H1 (cell line): Measurements from ENCODE around the gene P2RY13. TPM values are rescaled to one million over a fixed set of nuclear protein-coding genes. Genes with fewer than 3 reads are reported as not detected.

Experiments used
- CTCF ChIA-PET: fragments of 300-600 bp; sonication (Branson Sonifier 250); formaldehyde crosslinking; loops from one replicate; lab custom pipeline; 2021; ENCODE audit not compliant: partially characterized antibody; lab: Charles Lee
- POLR2A ChIA-PET: fragments of 300-600 bp; sonication (Branson Sonifier 250); formaldehyde crosslinking; loops from one replicate; lab custom pipeline; 2021; ENCODE audit warnings: inconsistent platforms; ENCODE audit not compliant: partially characterized antibody; lab: Charles Lee
- DNase-seq, 2 experiments: peaks; one replicate each; pipeline versions ENCODE4 v3.0.0 to v3.0.0-alpha.2; 2010 to 2022; ENCODE audit warnings: low spot score in 2 of 2, low read depth in 1 of 2, mixed read lengths in 1 of 2
- FAIRE-seq: peaks from 2 replicates; lab custom pipeline; 2011; peaks lifted over from hg19 to GRCh38; lab: Jason Lieb, UNC
- H2AFZ ChIP-seq: 2 replicates; pipeline ENCODE4 v1.8.1; 2012; ENCODE audit warnings: low read length, inconsistent platforms
- H2AK5ac ChIP-seq: 2 replicates; pipeline ENCODE4 v1.6.1; 2013; ENCODE audit warnings: low read depth, low read length
- H2BK120ac ChIP-seq: replicated peaks from 2 replicates; pipeline ENCODE3; 2013; ENCODE audit warnings: low read depth, low read length, inconsistent platforms
- H2BK12ac ChIP-seq: 2 replicates; pipeline ENCODE4 v1.6.1; 2013; ENCODE audit warnings: low read depth, low read length
- H2BK15ac ChIP-seq: 2 replicates; pipeline ENCODE4 v1.6.1; 2013; ENCODE audit warnings: low read length
- H2BK20ac ChIP-seq: 2 replicates; pipeline ENCODE4 v1.6.1; 2013; ENCODE audit warnings: low read length
- H2BK5ac ChIP-seq: 2 replicates; pipeline ENCODE4 v1.6.1; 2013; ENCODE audit warnings: low read depth, low read length
- H3K14ac ChIP-seq: 2 replicates; pipeline ENCODE4 v1.6.1; 2013; ENCODE audit warnings: inconsistent platforms; ENCODE audit not compliant: insufficient read length
- H3K18ac ChIP-seq: 2 replicates; pipeline ENCODE4 v1.6.1; 2013; ENCODE audit warnings: low read length; ENCODE audit errors: extremely low read depth
- H3K23ac ChIP-seq: 2 replicates; pipeline ENCODE4 v1.6.1; 2013; ENCODE audit warnings: inconsistent platforms; ENCODE audit not compliant: insufficient read length
- H3K23me2 ChIP-seq: 2 replicates; pipeline ENCODE4 v1.6.1; 2013; ENCODE audit warnings: low read depth, low read length
- H3K27ac ChIP-seq: 2 replicates; pipeline ENCODE4 v1.6.1; 2011; ENCODE audit warnings: low read depth, low read length, inconsistent platforms
- H3K27me3 ChIP-seq, 4 experiments: replicated peaks in 1 of 4; 1 replicate in 1 of 4; 2 replicates in 3 of 4; pipeline versions ENCODE4 v1.6.1 to v1.8.1; 2011 to 2013; ENCODE audit warnings: low read length in 3 of 4, mild to moderate bottlenecking in 3 of 4, inconsistent platforms in 2 of 4, mixed read lengths in 2 of 4, moderate library complexity in 1 of 4; ENCODE audit not compliant: control insufficient read depth in 3 of 4, insufficient read depth in 3 of 4; ENCODE audit errors: extremely low read depth in 1 of 4
- H3K36me3 ChIP-seq, 4 experiments: 2 replicates each; pipeline versions ENCODE4 v1.6.1 to v1.8.1; 2011 to 2013; ENCODE audit warnings: mild to moderate bottlenecking in 4 of 4, low read length in 3 of 4, moderate library complexity in 2 of 4, control low read depth in 1 of 4, inconsistent platforms in 1 of 4; ENCODE audit not compliant: insufficient read depth in 4 of 4, control insufficient read depth in 2 of 4
- H3K4ac ChIP-seq: replicated peaks from 2 replicates; pipeline ENCODE3; 2013; ENCODE audit warnings: low read length, low read depth, mixed read lengths, inconsistent platforms; ENCODE audit not compliant: insufficient read length
- H3K4me1 ChIP-seq, 4 experiments: replicated peaks in 1 of 4; 1 replicate in 1 of 4; 2 replicates in 3 of 4; pipeline versions ENCODE4 v1.6.1 to v1.8.1; 2011 to 2013; ENCODE audit warnings: low read length in 3 of 4, inconsistent platforms in 2 of 4, mixed read lengths in 1 of 4; ENCODE audit not compliant: insufficient read depth in 4 of 4, control insufficient read depth in 3 of 4
- H3K4me2 ChIP-seq, 2 experiments: 2 replicates each; pipeline versions ENCODE4 v1.6.1 to v1.8.1; 2011 to 2013; ENCODE audit warnings: low read depth in 2 of 2, low read length in 2 of 2, control low read depth in 1 of 2, inconsistent platforms in 1 of 2, mild to moderate bottlenecking in 1 of 2; ENCODE audit not compliant: insufficient read depth in 1 of 2
- H3K4me3 ChIP-seq, 4 experiments: fragments of 200-600, 300-600 bp in 1 of 4; sonication (generic), shearing (Covaris generic), sonication (Bioruptor Twin) in 1 of 4; 2 replicates each; pipeline versions ENCODE4 v1.5.1 to v1.8.1; 2011 to 2016; ENCODE audit warnings: low read length in 4 of 4, low read depth in 3 of 4, control low read depth in 2 of 4, inconsistent platforms in 2 of 4, mild to moderate bottlenecking in 2 of 4, mixed read lengths in 1 of 4, moderate library complexity in 1 of 4; ENCODE audit not compliant: insufficient read depth in 2 of 4; ENCODE audit errors: extremely low read depth in 1 of 4
- H3K56ac ChIP-seq: replicated peaks from 2 replicates; pipeline ENCODE3; 2013; ENCODE audit warnings: low read depth, mild to moderate bottlenecking, mixed read lengths, low read length, inconsistent platforms; ENCODE audit not compliant: insufficient read length
- H3K79me1 ChIP-seq: 2 replicates; pipeline ENCODE4 v1.6.1; 2013; ENCODE audit warnings: low read depth, low read length, control low read depth
- H3K79me2 ChIP-seq, 2 experiments: 2 replicates each; pipeline versions ENCODE4 v1.6.1 to v1.8.1; 2012 to 2013; ENCODE audit warnings: low read length in 2 of 2, mild to moderate bottlenecking in 2 of 2, inconsistent platforms in 1 of 2; ENCODE audit not compliant: insufficient read depth in 2 of 2, control insufficient read depth in 1 of 2
- H3K9ac ChIP-seq, 4 experiments: replicated peaks in 1 of 4; 1 replicate in 1 of 4; 2 replicates in 3 of 4; pipeline versions ENCODE4 v1.6.1 to v1.8.1; 2011 to 2013; ENCODE audit warnings: low read depth in 3 of 4, low read length in 3 of 4, control low read depth in 2 of 4, mild to moderate bottlenecking in 2 of 4, moderate library complexity in 2 of 4, inconsistent platforms in 1 of 4; ENCODE audit errors: extremely low read depth in 1 of 4
- H3K9me3 ChIP-seq, 2 experiments: 2 replicates each; pipeline versions ENCODE4 v1.6.1 to v1.8.1; 2012 to 2013; ENCODE audit warnings: mild to moderate bottlenecking in 2 of 2, moderate library complexity in 2 of 2, control low read depth in 1 of 2, inconsistent platforms in 1 of 2, low read depth in 1 of 2, low read length in 1 of 2, mixed read lengths in 1 of 2; ENCODE audit not compliant: insufficient read depth in 2 of 2
- H4K20me1 ChIP-seq, 2 experiments: replicated peaks in 1 of 2; 2 replicates each; pipeline versions ENCODE3 to v1.8.1; 2011 to 2013; ENCODE audit warnings: inconsistent platforms in 2 of 2, low read length in 2 of 2, mild to moderate bottlenecking in 1 of 2; ENCODE audit not compliant: insufficient read depth in 2 of 2, control insufficient read depth in 1 of 2
- H4K5ac ChIP-seq: 2 replicates; pipeline ENCODE4 v1.6.1; 2013; ENCODE audit warnings: low read length, low read depth, mixed read lengths, inconsistent platforms; ENCODE audit not compliant: insufficient read length
- H4K8ac ChIP-seq: 2 replicates; pipeline ENCODE4 v1.8.0; 2013; ENCODE audit warnings: mild to moderate bottlenecking, moderate library complexity, low read length, inconsistent platforms; ENCODE audit not compliant: insufficient read depth; ENCODE audit errors: extremely low read depth
- H4K91ac ChIP-seq: replicated peaks from 2 replicates; pipeline ENCODE3; 2013; ENCODE audit warnings: low read length, mixed read lengths, inconsistent platforms; ENCODE audit not compliant: insufficient read length
- WGBS, 2 experiments: shearing (Covaris generic) in 1 of 2; methylation state at CpG; one replicate each; pipeline versions ENCODE4 v1.1.6 to v1.1.7; 2013 to 2015; ENCODE audit warnings: low lambda C conversion rate in 2 of 2, mixed read lengths in 2 of 2, inconsistent platforms in 1 of 2, low coverage in 1 of 2, missing lambda C conversion rate in 1 of 2; ENCODE audit not compliant: insufficient replicate concordance in 2 of 2, insufficient coverage in 1 of 2, insufficient read length in 1 of 2; ENCODE audit errors: extremely low coverage in 1 of 2, missing lambda C conversion rate in 1 of 2; 5-methylcytosine and 5-hydroxymethylcytosine counted together
- polyA plus RNA-seq, 7 experiments: library from polyadenylated mRNA; depleted of rRNA in 3 of 7; stranded (reverse) in 5 of 7; unstranded in 2 of 7; fragments of >200 nt in 5 of 7; fragments of 200-250 nt in 2 of 7; gene quantifications; 1 replicate in 5 of 7; 2 replicates in 1 of 7; 4 replicates in 1 of 7; pipeline versions ENCODE4 v1.2.1 to v1.2.3, GENCODE V29; 2011 to 2013; ENCODE audit warnings: missing spikeins in 2 of 7, mixed read lengths in 2 of 7
- total RNA-seq: library from RNA; stranded (reverse); fragmentation: NEBNext Ultra II Directional; extraction: Animal tissue kit (Norgen Biotek cat#: 25700); gene quantifications from 2 replicates; pipeline ENCODE4 v1.2.1, GENCODE V29; 2021

Gene P2RY13
- total and polyA plus RNA-seq, 2 of the 8 experiments (the other 6 are each of a cell fraction or from before 2014, with no cell fraction given) = not detected

GRCh38 chr3:151314593-151314992 lies 14.8 kb downstream of the P2RY13 start:
- Histone ChIP-seq H3K4me2 (no peak overlapping the region), H2BK120ac (no peak overlapping the region)
- CTCF ChIA-PET = no interaction called here

More at GRCh38 chr3:151314593-151314992, 14.8 kb downstream of the P2RY13 start:
- Histone ChIP-seq H3K23ac (no peak overlapping the region), H4K8ac (no peak overlapping the region), H3K9me3 (no peaks in the 10 kb centered on the region), H2BK15ac (no peak overlapping the region), H4K5ac (no peak overlapping the region), H3K79me1 (no peaks in the 10 kb centered on the region), H2BK12ac (no peak overlapping the region), H3K79me2 (no peaks in the 10 kb centered on the region), H4K91ac (no peak overlapping the region), H4K20me1 (no peaks in the 10 kb centered on the region), H3K36me3 (no peaks in the 10 kb centered on the region), H3K27me3 (no peaks in the 10 kb centered on the region), H3K4me1 (peaks cover 3 to 14% (median 6%) of the 10 kb centered on the region in 4 experiments; a peak in 4 of 7 replicates), H3K14ac (no peak overlapping the region), H2AFZ (no peak overlapping the region), H3K56ac (no peak overlapping the region), H3K23me2 (no peaks in the 10 kb centered on the region), H3K4me3 (no peak overlapping the region), H3K9ac (no peak overlapping the region), H2AK5ac (no peak overlapping the region), H3K4ac (no peak overlapping the region), H3K27ac (no peak overlapping the region), H2BK20ac (no peak overlapping the region), H3K18ac (no peak overlapping the region), H2BK5ac (no peak overlapping the region)
- 94% methylated on average over 5 of the region's 5 CpGs; no CpG with 5 or more reads in 1 of the 2 experiments for WGBS, 2 experiments
- DNase-seq (no peak), FAIRE-seq (no peak)
- POLR2A ChIA-PET = interaction anchor here (0.7 kb wide), 1 partner anchor 147 kb away, joined by 3 read pairs; no protein-coding TSS in a partner anchor
